CD4-positive, alpha-beta T cell treated with Interleukin-12 subunit alpha and Interleukin-12 subunit beta, for 1 hour (primary cell): ENCODE measurements around the gene CDC7.
A peak's percentile ranks its signal among the peaks of the same experiment; 100 is the strongest.

Experiments used
- DNase-seq: peaks from one replicate; pipeline ENCODE4 v3.0.0-alpha.2; 2020

The CDC7 gene

DNA sequence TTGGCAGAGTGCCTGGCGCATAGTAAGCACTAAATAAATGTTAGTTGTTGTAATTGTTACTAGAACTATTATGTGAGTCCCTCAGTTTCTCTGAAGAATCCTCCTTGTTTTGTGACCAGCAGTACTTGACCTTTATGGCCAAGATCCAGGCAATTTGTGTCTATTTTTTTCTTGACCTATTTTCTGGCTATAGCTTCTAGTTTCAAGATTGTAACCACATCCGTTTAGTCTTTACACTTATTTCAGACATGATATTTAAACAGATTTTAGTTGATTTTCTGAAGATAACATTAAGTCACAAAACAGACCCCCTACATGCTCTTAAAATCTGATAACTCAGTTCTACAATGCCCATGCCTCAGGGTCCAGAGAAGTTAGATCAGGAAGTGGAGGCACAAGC, 50.3 kb downstream of the CDC7 start:
- peak; percentile 39 for DNase-seq

GRCh38 chr1:91552091-91552490, 51.4 kb downstream of the CDC7 start:
- no peak for DNase-seq

- no peak for DNase-seq
These were observed 51.9 kb downstream of the CDC7 start for GRCh38 chr1:91552596-91552995.

- DNase-seq: no peak
These were observed 52.5 kb downstream of the CDC7 start for GRCh38 chr1:91553177-91553591.

GRCh38 chr1:91555074-91555730, 54.6 kb downstream of the CDC7 start:
- no peak for DNase-seq

DNA sequence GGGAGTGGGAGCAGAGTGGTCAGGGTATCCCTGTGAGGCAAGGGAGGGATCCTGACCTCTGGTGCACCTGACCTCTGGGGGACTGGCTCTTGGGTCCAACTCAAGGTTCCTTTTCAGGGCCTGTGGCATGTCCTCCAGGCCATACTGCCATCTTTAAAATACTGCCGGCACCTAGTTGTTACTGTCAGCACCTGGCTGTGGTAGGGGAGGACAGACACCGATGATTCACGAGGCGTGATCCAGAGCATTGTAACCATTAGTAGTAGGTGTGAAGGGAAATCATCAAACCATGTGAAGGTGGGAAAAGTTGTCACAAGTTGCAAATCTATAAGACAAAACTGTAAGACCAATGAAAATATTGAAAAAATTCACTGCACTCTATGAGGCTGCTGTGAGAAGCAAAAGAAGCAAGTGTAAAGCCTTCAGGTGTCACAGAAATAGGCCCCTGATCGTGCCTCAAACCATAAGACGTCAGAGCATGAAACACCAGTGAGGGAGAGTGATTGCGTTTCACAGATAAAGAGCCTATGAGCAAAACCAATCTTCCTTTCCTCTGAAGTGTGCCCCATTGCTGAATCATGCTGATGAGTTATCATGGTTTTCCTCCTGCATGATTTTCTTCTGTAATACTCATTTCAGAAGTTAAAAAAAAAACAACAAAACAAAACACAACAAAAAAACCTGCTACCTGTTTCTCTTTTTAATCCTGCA, 55.3 kb downstream of the CDC7 start:
- DNase-seq: peak; percentile 77

GRCh38 chr1:91556556-91556955, 55.9 kb downstream of the CDC7 start:
- no peak for DNase-seq

- no peak for DNase-seq
These were observed 56.5 kb downstream of the CDC7 start for GRCh38 chr1:91557039-91557690.

GRCh38 chr1:91557826-91558225, 57.2 kb downstream of the CDC7 start:
- no peak for DNase-seq

GRCh38 chr1:91559046-91559750, 58.5 kb downstream of the CDC7 start:
- no peak for DNase-seq

DNA sequence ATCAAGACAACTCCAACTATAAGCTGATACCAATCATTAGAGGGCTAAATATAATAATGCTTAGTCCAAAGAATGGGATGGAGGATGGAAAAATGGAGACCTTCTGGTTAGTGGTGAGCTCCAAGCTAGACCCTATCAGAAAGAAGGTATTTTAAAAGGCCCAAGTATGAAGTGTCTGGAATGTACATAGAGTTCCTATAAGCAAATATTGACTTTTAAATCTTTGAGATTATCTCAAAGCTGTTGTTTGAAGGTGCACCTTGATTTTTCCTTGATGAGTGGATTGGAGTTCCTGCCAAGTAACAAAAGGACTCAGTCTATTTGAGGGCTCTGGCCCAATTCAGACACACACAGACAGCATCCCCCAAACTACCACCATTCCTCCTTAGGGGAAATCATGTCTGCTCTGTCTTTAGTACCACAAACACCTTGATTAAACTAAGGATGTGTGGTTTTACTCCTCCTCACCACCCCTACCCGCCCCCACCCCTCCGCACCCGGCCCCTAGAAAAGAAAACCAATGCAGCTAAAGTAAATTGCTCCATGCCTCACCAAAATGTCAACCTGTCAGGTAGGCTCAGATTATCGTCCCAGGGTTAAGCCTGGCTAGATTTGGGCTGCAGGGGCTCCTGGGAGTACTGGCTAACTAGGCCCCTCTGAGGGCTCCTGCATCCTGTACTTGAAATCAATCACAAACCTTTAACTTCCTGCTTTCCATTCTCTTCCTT, 59.4 kb downstream of the CDC7 start:
- DNase-seq: no peak

GRCh38 chr1:91564888-91565701, 64.4 kb downstream of the CDC7 start:
- DNase-seq: no peak

GRCh38 chr1:91567583-91567982, 66.9 kb downstream of the CDC7 start:
- no peak for DNase-seq

DNA sequence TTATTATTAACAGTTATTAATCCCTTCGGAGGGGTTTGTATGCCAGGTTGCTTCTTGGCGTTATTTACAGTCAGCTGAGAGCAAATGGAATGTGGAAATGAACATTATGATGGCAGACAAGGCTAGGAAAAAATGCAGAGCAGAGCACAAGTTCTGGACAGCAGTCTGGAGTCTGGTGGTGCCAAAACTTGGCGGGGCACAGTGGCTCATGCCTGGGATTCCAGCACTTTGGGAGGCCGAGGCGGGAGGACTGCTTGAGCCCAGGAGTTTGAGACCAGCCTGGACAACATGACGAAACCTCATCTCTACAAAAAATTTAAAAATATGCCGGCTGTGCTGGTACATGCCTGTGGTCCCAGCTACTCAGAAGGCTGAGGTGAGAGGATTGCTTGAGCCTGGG, 67.6 kb downstream of the CDC7 start:
- DNase-seq: no peak

DNA sequence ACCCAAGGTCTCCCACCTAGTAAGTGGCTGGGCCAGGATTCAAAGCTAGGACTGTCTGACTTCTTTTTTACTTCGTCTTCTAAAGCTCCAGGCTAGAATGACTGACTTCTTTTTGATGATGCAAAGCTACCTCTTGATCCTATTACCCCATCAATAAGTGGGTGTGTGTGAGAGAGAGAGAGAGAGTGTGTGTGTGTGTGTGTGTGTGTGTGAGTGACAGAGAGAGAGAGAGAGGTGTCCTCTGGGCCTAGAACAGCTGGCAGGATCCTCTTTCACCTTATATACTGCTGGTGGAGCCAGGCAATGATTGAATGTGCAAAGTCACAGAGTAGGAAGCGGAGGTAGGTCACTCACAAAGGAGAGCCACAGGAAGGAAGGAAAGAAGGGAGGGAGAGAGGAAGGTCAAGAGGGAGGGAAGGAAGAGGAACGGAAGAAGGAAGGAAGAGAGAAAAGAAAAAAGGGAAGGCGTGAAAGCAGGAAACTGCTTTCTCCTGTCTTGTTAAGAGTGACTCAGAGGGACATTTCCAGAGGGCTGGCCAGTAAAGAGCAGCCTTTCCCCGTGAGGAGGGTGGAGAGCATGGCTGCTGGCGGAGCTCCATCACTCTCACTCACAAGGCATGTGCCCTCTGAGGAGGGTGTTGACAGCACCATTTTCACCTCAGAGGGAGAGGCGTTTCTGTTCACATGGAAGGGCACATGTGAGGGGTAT, 68.9 kb downstream of the CDC7 start:
- DNase-seq: no peak

DNA sequence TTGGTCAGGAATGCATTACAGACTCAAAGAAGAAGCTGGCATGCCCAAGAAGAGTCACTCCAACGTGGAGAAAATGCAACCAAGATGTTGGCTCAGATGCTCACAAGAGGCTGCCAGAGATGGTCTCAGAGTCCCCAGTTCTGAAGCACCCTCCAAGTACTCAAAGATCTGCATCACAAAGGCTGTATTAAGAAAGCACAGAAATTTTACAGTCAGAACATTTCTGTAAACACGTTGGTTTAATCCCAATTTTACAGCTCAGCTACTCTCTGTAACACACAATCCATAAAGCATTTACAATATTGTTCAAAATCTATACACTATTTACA, 69.4 kb downstream of the CDC7 start:
- no peak for DNase-seq

- no peak for DNase-seq
These were observed 71.4 kb downstream of the CDC7 start for GRCh38 chr1:91572044-91572443.
